Measurements from ENCODE around the gene FUS. TPM values are rescaled to one million over a fixed set of nuclear protein-coding genes. Genes with fewer than 3 reads are reported as not detected.
"Not testable (repeated sequence)": the region's sequence is repeated elsewhere in the genome, so short reads cannot be mapped to it uniquely, and the experiment has no call there.

FUS gene
- total RNA-seq, 1 experiment from 2014 or later, result 522 TPM

- peaks cover 63% of the 10 kb centered on the region for H3K79me2 ChIP-seq (ENCODE audit: insufficient read depth, low read length)
- H3K4me3 ChIP-seq (replicated peaks in 1 of 2; ENCODE audit: low read depth in 1 of 2, low read length in 2 of 2); POLR2A ChIA-PET; H3K9ac ChIP-seq (ENCODE audit: low read length); DNase-seq (ENCODE audit: low read depth, low spot score); H3K27me3 ChIP-seq (ENCODE audit: insufficient read depth, low read length); H3K9me3 ChIP-seq (ENCODE audit: control insufficient read depth in 1 of 2, insufficient read depth in 1 of 2, low read depth in 1 of 2, low read length in 2 of 2); CTCF ChIA-PET; BruUV-seq (replicated peaks); H3K4me2 ChIP-seq (ENCODE audit: low read length); H3K27ac ChIP-seq (ENCODE audit: low read depth, low read length); H3K4me1 ChIP-seq (ENCODE audit: control insufficient read depth in 1 of 2, insufficient read depth in 2 of 2, low read length in 2 of 2); H2AFZ ChIP-seq (ENCODE audit: low read depth, low read length, poor library complexity, severe bottlenecking); H3K9me2 ChIP-seq (ENCODE audit: insufficient read depth); intact Hi-C loops (cut with micrococcal nuclease); ATAC-seq; RAD21 ChIA-PET (ENCODE audit: low non-redundant PET in 1 of 2, low total read pairs in 2 of 2, uncharacterized antibody in 2 of 2, unreplicated experiment in 2 of 2): not testable (repeated sequence)
- H4K20me1 ChIP-seq (ENCODE audit: insufficient read depth), result peaks cover 45% of the 10 kb centered on the region; the same call in 1 of the 2 replicates
- H3K36me3 ChIP-seq (ENCODE audit: control insufficient read depth in 1 of 2, insufficient read depth in 2 of 2, low read length in 2 of 2), result peaks cover 58 to 84% of the 10 kb centered on the region in 2 experiments
Observed at GRCh38 chr16:31195861-31196260, 15.9 kb downstream of the FUS start.

GRCh38 chr16:31196324-31197088, 16.6 kb downstream of the FUS start:
- no peak overlapping the region for H2AFZ ChIP-seq (ENCODE audit: low read depth, low read length, poor library complexity, severe bottlenecking)
- H3K4me1 ChIP-seq (ENCODE audit: control insufficient read depth in 1 of 2, insufficient read depth in 2 of 2, low read length in 2 of 2), result no peaks in the 10 kb centered on the region
- ChIA-PET CTCF (no interaction called here), RAD21 (ENCODE audit: low non-redundant PET in 1 of 2, low total read pairs in 2 of 2, uncharacterized antibody in 2 of 2, unreplicated experiment in 2 of 2) (no interaction called here), POLR2A (no interaction called here)
- H3K27ac ChIP-seq (ENCODE audit: low read depth, low read length), result no peak overlapping the region
- peaks cover 42% of the 10 kb centered on the region; the same call in 1 of the 2 replicates for H4K20me1 ChIP-seq (ENCODE audit: insufficient read depth)
- H3K4me2 ChIP-seq (ENCODE audit: low read length), result no peak overlapping the region
- H3K27me3 ChIP-seq (ENCODE audit: insufficient read depth, low read length), result no peaks in the 10 kb centered on the region
- peaks cover 52 to 83% of the 10 kb centered on the region in 2 experiments for H3K36me3 ChIP-seq (ENCODE audit: control insufficient read depth in 1 of 2, insufficient read depth in 2 of 2, low read length in 2 of 2)
- peaks cover 57% of the 10 kb centered on the region for H3K79me2 ChIP-seq (ENCODE audit: insufficient read depth, low read length)
- intact Hi-C loops (cut with micrococcal nuclease), result no loop called here
- no peak overlapping the region for H3K4me3 ChIP-seq (replicated peaks in 1 of 2; ENCODE audit: low read depth in 1 of 2, low read length in 2 of 2)
- no peaks in the 10 kb centered on the region for H3K9me3 ChIP-seq (ENCODE audit: control insufficient read depth in 1 of 2, insufficient read depth in 1 of 2, low read depth in 1 of 2, low read length in 2 of 2)
- H3K9ac ChIP-seq (ENCODE audit: low read length), result no peak overlapping the region
- DNase-seq (ENCODE audit: low read depth, low spot score) (no peak), ATAC-seq (no peak)
- H3K9me2 ChIP-seq (ENCODE audit: insufficient read depth), result no peaks in the 10 kb centered on the region
- BruUV-seq (replicated peaks), result no TSS peak
- TF ChIP-seq JUND (IDR thresholded peaks at IDR 0.05), result no peak
- TF ChIP-seq ZNF274 (IDR thresholded peaks at IDR 0.05; ENCODE audit: low read depth, low read length), result no peak
- TF ChIP-seq, protein P1, sequence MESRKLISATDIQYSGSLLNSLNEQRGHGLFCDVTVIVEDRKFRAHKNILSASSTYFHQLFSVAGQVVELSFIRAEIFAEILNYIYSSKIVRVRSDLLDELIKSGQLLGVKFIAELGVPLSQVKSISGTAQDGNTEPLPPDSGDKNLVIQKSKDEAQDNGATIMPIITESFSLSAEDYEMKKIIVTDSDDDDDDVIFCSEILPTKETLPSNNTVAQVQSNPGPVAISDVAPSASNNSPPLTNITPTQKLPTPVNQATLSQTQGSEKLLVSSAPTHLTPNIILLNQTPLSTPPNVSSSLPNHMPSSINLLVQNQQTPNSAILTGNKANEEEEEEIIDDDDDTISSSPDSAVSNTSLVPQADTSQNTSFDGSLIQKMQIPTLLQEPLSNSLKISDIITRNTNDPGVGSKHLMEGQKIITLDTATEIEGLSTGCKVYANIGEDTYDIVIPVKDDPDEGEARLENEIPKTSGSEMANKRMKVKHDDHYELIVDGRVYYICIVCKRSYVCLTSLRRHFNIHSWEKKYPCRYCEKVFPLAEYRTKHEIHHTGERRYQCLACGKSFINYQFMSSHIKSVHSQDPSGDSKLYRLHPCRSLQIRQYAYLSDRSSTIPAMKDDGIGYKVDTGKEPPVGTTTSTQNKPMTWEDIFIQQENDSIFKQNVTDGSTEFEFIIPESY (IDR thresholded peaks at IDR 0.05; ENCODE audit: extremely low read depth, insufficient replicate concordance, low read length), result no peak
- no peak for TF ChIP-seq SRF (IDR thresholded peaks at IDR 0.05; ENCODE audit: low read depth)
- TF ChIP-seq, protein P2, sequence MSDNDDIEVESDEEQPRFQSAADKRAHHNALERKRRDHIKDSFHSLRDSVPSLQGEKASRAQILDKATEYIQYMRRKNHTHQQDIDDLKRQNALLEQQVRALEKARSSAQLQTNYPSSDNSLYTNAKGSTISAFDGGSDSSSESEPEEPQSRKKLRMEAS (IDR thresholded peaks at IDR 0.05), result no peak
- no peak for TF ChIP-seq YY1 (IDR thresholded peaks at IDR 0.05; ENCODE audit: extremely low read depth, insufficient replicate concordance, low read depth, low read length)
- TF ChIP-seq SIN3A (IDR thresholded peaks at IDR 0.05; ENCODE audit: low read depth), result no peak
- TF ChIP-seq EGR1 (IDR thresholded peaks at IDR 0.05; ENCODE audit: low read depth), result no peak
- no peak for TF ChIP-seq EZH2 (IDR thresholded peaks at IDR 0.05)
- no peak for TF ChIP-seq CEBPB (IDR thresholded peaks at IDR 0.05; ENCODE audit: low read depth)
- no peak for TF ChIP-seq CBX3 (IDR thresholded peaks at IDR 0.05; ENCODE audit: low read depth)
- no peak for TF ChIP-seq EZH2phosphoT487 (IDR thresholded peaks at IDR 0.05; ENCODE audit: borderline replicate concordance)
- TF ChIP-seq, protein P3, sequence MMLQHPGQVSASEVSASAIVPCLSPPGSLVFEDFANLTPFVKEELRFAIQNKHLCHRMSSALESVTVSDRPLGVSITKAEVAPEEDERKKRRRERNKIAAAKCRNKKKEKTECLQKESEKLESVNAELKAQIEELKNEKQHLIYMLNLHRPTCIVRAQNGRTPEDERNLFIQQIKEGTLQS (IDR thresholded peaks at IDR 0.05), result no peak
- TF ChIP-seq POLR2A (IDR thresholded peaks at IDR 0.05; ENCODE audit: borderline replicate concordance, extremely low read depth, insufficient read depth, insufficient read length), result no peak
- TF ChIP-seq, protein P4, sequence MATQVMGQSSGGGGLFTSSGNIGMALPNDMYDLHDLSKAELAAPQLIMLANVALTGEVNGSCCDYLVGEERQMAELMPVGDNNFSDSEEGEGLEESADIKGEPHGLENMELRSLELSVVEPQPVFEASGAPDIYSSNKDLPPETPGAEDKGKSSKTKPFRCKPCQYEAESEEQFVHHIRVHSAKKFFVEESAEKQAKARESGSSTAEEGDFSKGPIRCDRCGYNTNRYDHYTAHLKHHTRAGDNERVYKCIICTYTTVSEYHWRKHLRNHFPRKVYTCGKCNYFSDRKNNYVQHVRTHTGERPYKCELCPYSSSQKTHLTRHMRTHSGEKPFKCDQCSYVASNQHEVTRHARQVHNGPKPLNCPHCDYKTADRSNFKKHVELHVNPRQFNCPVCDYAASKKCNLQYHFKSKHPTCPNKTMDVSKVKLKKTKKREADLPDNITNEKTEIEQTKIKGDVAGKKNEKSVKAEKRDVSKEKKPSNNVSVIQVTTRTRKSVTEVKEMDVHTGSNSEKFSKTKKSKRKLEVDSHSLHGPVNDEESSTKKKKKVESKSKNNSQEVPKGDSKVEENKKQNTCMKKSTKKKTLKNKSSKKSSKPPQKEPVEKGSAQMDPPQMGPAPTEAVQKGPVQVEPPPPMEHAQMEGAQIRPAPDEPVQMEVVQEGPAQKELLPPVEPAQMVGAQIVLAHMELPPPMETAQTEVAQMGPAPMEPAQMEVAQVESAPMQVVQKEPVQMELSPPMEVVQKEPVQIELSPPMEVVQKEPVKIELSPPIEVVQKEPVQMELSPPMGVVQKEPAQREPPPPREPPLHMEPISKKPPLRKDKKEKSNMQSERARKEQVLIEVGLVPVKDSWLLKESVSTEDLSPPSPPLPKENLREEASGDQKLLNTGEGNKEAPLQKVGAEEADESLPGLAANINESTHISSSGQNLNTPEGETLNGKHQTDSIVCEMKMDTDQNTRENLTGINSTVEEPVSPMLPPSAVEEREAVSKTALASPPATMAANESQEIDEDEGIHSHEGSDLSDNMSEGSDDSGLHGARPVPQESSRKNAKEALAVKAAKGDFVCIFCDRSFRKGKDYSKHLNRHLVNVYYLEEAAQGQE (IDR thresholded peaks at IDR 0.05; ENCODE audit: low read depth), result no peak
